ENCODE measurements around the gene PARN. TPM values are rescaled to one million over a fixed set of nuclear protein-coding genes. Genes with fewer than 3 reads are reported as not detected.

Gene PARN
- total RNA-seq, 2 experiments from 2014 or later: 40.7 to 45.8 TPM

DNA sequence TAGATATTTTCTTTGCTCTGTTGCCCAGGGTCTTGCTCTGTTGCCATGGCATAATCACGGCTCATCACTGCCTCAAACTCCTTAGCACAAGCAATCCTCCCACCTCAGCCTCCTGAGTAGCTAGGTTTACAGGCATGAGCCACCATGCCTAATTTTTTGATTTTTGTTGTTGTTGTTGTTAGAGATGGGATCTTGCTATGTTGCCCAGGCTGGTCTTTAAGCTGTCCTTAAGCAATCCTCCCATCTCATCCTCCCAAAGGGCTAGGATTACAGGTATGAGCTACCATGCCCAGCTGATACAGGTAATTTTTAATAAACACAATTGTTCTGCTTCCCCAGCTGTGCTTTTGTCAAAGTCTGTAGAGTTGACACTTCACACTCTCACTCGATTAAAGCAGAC is 159.3 kb downstream of the PARN start:
- no peak overlapping the region for H3K27ac Mint-ChIP-seq
- no peaks in the 10 kb centered on the region for H3K27me3 Mint-ChIP-seq
- H3K4me3 Mint-ChIP-seq: no peak overlapping the region
- no peaks in the 10 kb centered on the region for H3K9me3 Mint-ChIP-seq
- H3K4me1 Mint-ChIP-seq: no peaks in the 10 kb centered on the region
- ATAC-seq (ENCODE audit: low read depth) (no peak), DNase-seq (no peak)
- peaks cover 19% of the 10 kb centered on the region for H3K36me3 Mint-ChIP-seq
- POLR2A ChIA-PET: no interaction called here

DNA sequence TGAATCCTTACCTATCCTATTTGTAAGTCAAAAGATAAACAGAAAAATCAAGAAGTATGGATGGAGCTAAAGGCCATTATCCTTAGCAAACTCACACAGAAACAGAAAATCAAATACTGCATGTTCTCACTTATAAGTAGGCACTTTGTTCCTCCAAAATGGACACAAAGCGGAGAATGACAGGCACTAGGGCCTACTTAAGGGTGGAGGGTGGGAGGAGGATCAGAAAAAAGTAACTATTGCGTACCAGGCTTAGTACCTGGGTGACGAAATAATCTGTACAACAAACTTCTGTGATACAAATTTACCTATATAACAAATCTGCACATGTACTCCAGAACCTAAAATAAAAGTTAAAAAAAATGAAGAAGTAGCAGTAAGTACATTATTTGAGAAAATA is 164.3 kb downstream of the PARN start:
- H3K27me3 Mint-ChIP-seq: no peaks in the 10 kb centered on the region
- peaks cover 5% of the 10 kb centered on the region for H3K4me1 Mint-ChIP-seq
- no peak overlapping the region for H3K4me3 Mint-ChIP-seq
- POLR2A ChIA-PET: no interaction called here
- peaks cover 11% of the 10 kb centered on the region for H3K9me3 Mint-ChIP-seq
- ATAC-seq (ENCODE audit: low read depth) (no peak), DNase-seq (no peak)
- no peak overlapping the region for H3K27ac Mint-ChIP-seq
- H3K36me3 Mint-ChIP-seq: peaks cover 50% of the 10 kb centered on the region

DNA sequence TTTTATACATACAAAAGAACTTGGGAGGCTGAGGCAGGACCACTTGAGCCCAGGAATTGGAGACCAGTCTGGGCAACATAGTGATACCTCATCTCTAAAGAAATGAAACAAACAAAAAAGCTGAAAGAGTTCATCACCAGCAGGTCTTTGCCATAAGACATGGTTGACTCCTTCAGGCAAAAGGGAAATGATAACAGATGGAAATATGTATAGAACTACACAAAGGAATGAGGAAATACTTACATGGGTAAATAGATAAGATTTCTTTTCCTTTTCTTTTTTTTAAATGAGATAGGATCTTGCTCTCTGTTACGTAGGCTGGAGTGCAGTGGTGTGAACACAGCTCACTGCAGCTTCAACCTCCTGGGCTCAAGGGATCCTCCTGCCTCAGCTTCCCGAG is 165.3 kb downstream of the PARN start:
- Mint-ChIP-seq H3K4me1 (peaks cover 6% of the 10 kb centered on the region), H3K4me3 (no peak overlapping the region), H3K9me3 (peaks cover 11% of the 10 kb centered on the region), H3K36me3 (peaks cover 52% of the 10 kb centered on the region), H3K27me3 (no peaks in the 10 kb centered on the region), H3K27ac (no peak overlapping the region)
- ATAC-seq (ENCODE audit: low read depth) (no peak), DNase-seq (no peak)
- POLR2A ChIA-PET: no interaction called here

DNA sequence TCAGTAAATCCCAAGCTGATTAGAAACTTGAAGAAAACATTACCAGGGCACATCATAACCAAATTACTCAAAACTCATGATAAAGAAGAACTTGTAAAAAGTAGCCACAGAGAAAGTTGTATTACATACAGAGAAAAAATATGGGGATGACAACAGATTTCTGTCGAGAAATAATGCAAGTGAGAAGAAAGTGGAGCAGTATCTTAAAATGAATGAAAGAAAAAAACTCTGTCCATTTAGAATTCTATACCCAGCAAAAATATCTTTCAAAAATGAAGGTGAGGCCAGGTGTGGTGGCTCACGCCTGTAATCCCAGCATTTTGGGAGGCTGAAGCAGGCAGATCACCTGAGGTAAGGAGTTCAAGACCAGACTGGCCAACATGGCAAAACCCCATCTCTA is 165.9 kb downstream of the PARN start:
- no peak overlapping the region for H3K27ac Mint-ChIP-seq
- no peak overlapping the region for H3K4me3 Mint-ChIP-seq
- no peak for DNase-seq
- peaks cover 11% of the 10 kb centered on the region for H3K9me3 Mint-ChIP-seq
- H3K36me3 Mint-ChIP-seq: peaks cover 52% of the 10 kb centered on the region
- peaks cover 6% of the 10 kb centered on the region for H3K4me1 Mint-ChIP-seq
- POLR2A ChIA-PET: interaction anchor here (0.6 kb wide), 1 partner anchor 31 kb away, joined by 4 read pairs; no protein-coding TSS in a partner anchor
- no peaks in the 10 kb centered on the region for H3K27me3 Mint-ChIP-seq
- no peak for ATAC-seq (ENCODE audit: low read depth)

DNA sequence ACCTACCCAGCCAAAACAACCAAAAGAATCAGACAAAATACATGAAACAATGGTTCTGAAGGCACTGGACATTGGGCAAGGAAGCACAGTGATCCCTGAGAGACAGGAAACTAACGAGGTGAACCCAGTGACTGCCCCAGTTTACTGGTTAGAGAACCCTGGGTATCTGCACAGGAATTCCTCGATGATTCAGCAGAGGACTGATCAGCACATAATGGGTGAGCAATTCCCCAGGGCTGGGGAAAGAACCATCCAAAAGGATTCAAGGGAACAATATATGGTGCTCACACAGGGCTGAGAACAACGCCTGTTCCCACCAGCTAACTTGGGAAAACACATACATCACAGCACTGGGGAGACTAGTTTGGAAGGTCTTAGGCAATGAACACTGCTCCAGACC is 167.2 kb downstream of the PARN start:
- no peaks in the 10 kb centered on the region for H3K27me3 Mint-ChIP-seq
- H3K4me3 Mint-ChIP-seq: no peak overlapping the region
- ATAC-seq (ENCODE audit: low read depth) (no peak), DNase-seq (no peak)
- H3K4me1 Mint-ChIP-seq: peaks cover 6% of the 10 kb centered on the region
- peaks cover 47% of the 10 kb centered on the region for H3K36me3 Mint-ChIP-seq
- POLR2A ChIA-PET: no interaction called here
- H3K27ac Mint-ChIP-seq: no peak overlapping the region
- peaks cover 11% of the 10 kb centered on the region for H3K9me3 Mint-ChIP-seq

DNA sequence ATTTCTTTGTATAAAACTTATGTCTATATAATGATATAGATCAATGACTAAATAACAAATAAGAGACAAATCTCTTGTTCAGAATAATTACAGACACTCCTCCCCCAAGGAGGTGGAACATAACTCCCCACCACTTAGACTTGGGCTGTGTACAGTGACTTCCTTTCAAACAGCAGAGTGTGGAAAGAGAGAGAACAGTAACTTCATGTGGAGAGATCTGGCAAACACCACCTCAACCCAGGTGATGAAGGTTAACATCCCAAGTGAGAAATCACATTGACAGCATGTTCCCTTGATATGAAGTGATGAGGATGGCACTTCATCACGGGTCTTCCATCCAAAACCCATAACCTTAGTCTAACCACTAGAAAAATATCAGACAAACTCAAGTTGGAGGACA is 169.3 kb downstream of the PARN start:
- POLR2A ChIA-PET: no interaction called here
- H3K27ac Mint-ChIP-seq: no peak overlapping the region

DNA sequence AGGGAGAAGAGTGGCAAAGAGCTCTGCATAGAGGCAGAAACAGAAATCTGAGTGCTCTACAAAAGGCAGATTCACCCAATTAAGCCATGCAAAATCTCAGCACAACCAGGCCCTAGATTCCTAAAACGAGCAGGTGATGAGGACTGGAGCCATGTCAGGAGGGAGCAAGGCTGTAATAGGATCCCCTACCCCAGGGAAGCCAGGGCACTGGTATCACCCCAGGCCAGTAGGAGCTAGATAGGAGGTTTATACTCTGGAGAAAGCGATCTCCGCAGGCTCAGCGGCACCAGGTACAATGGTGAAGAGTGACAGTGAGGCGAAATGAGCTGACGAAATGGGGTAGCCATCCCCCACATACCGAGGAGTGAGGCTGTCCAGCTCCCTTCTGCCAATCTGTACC is 171.5 kb downstream of the PARN start:
- H3K36me3 Mint-ChIP-seq: peaks cover 26% of the 10 kb centered on the region

More for the DNA sequence above, 169.3 kb downstream of the PARN start:
- Mint-ChIP-seq H3K27me3 (no peaks in the 10 kb centered on the region), H3K36me3 (peaks cover 37% of the 10 kb centered on the region), H3K4me3 (no peak overlapping the region), H3K9me3 (peaks cover 11% of the 10 kb centered on the region), H3K4me1 (peaks cover 6% of the 10 kb centered on the region)
- DNase-seq (no peak), ATAC-seq (ENCODE audit: low read depth) (no peak)

DNA sequence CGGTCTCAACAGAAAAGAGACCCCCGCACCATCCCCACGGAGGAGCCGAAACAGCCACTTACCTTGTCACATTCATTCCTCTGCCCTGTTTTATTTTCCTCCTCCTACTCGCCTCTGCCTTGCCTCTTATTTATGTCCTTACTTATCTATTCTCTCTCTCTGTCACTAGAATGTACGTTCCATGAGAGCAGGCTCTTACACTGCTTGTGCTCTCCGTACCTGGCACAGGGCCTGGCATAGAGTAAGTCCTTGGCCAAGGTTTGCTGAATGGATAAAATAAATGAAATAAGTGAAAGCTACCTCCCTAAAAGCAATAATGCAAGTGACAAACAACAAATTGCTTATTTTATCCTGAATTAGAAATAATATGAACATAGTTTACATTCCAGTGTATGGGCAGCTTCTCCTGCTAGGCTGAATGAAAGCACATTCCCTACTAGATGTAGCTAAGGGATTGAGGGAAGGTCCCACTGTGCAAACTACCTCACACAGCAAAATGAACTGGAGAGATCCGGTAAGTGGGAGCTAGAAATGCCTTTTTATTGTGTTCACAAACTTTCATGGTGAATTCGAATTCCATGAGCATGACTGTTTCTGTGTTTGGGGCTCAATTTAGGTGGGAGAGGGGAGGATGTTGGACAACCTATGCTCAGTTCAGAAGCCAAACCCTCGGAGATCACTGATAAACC is 173.1 kb downstream of the PARN start:
- Mint-ChIP-seq H3K9me3 (no peaks in the 10 kb centered on the region), H3K4me3 (no peak overlapping the region), H3K4me1 (peaks cover 6% of the 10 kb centered on the region), H3K27me3 (no peaks in the 10 kb centered on the region), H3K36me3 (peaks cover 14% of the 10 kb centered on the region), H3K27ac (no peak overlapping the region)
- ATAC-seq (ENCODE audit: low read depth) (no peak), DNase-seq (no peak)
- POLR2A ChIA-PET: no interaction called here

More for the DNA sequence above, 171.5 kb downstream of the PARN start:
- Mint-ChIP-seq H3K27me3 (no peaks in the 10 kb centered on the region), H3K4me1 (peaks cover 6% of the 10 kb centered on the region), H3K4me3 (no peak overlapping the region), H3K27ac (no peak overlapping the region), H3K9me3 (peaks cover 7% of the 10 kb centered on the region)
- DNase-seq: no peak
- no peak for ATAC-seq (ENCODE audit: low read depth)
- POLR2A ChIA-PET: no interaction called here

DNA sequence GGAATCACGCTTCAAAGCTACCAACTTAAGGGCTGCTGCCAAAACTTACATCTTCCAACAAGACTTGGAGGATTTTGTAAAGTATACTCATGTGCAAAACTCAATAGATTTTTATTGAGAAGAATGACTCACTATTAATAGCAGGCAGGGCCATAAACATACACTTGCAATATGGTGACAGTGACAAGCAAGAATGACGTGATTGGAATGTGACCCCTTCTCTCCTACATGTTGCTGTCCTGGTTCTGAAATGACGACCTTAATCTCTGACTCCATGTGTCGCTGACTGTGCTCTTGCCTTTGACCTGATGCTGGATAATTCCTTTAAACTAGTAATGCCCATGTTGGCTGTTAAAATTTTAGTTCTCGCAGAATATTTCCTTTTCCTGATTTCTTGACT is 174.5 kb downstream of the PARN start:
- no peaks in the 10 kb centered on the region for H3K4me1 Mint-ChIP-seq
- H3K4me3 Mint-ChIP-seq: no peak overlapping the region
- DNase-seq: no peak
- peaks cover 2% of the 10 kb centered on the region for H3K36me3 Mint-ChIP-seq
- no peaks in the 10 kb centered on the region for H3K9me3 Mint-ChIP-seq
- POLR2A ChIA-PET: no interaction called here
- no peak overlapping the region for H3K27ac Mint-ChIP-seq
- ATAC-seq (ENCODE audit: low read depth): no peak
- no peaks in the 10 kb centered on the region for H3K27me3 Mint-ChIP-seq

DNA sequence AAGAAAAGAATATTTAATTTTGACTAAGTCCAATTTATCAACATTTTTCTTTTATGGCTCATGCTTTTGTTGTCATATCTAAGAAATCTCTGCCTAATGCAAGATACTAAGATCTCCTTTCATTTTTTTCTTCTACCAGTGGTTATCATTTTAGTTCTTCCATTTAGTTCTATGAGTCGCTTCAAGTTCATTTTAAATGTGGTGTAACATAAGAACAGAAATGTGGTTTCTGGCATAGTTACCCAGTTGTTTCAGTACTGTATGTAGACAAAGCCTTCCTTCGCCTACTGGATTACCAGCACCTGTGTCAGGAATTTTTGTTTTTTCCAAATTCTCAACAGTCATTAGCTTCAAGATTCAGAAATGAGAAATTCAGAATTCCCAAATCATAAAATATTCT is 175.7 kb downstream of the PARN start:
- DNase-seq (no peak), ATAC-seq (ENCODE audit: low read depth) (no peak)
- Mint-ChIP-seq H3K9me3 (no peaks in the 10 kb centered on the region), H3K27ac (no peak overlapping the region), H3K4me1 (no peaks in the 10 kb centered on the region), H3K4me3 (no peak overlapping the region), H3K27me3 (no peaks in the 10 kb centered on the region), H3K36me3 (peaks cover 2% of the 10 kb centered on the region)
- POLR2A ChIA-PET: no interaction called here

DNA sequence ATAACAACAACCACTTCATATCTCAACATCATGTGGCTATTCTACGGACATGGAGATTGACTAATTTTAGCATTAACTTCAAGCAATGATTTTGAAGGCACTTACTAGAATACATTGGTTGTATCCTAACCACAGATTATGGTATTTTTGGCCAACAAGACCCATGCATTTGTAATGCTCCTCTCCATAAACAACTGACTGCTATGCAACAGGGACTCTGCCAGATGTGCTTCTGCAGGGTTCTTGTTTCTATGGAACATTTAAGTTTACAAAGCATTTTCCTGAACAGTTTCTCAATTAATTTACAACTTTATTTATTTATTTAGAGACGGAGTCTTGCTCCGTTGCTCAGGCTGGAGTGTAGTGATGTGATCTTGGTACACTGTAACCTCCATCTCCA is 178.0 kb downstream of the PARN start:
- DNase-seq (no peak), ATAC-seq (ENCODE audit: low read depth) (no peak)
- Mint-ChIP-seq H3K9me3 (no peaks in the 10 kb centered on the region), H3K36me3 (peaks cover 2% of the 10 kb centered on the region), H3K4me3 (no peak overlapping the region), H3K27me3 (no peaks in the 10 kb centered on the region), H3K4me1 (peaks cover 2% of the 10 kb centered on the region), H3K27ac (no peak overlapping the region)
- POLR2A ChIA-PET: no interaction called here

DNA sequence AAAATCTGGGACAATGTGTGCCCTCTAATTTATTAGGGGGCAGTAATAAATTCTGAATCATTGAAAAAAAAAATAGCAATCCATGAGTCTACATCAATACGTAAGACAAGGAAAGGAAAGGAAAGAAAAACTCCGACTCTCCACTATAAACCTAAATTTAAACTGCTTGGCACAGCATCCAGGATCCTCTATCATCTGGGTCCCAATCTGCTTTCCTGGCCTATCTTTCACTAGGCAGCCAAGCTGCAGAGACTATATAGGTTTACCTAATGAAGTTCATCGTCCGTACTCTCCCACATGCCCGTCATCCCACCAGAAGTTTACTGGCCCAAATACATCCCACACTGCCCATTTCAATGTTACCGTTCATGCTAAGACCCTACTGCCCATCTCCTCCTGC is 179.2 kb downstream of the PARN start:
- no peaks in the 10 kb centered on the region for H3K9me3 Mint-ChIP-seq
- no peaks in the 10 kb centered on the region for H3K27me3 Mint-ChIP-seq
- ATAC-seq (ENCODE audit: low read depth) (no peak), DNase-seq (no peak)
- H3K4me3 Mint-ChIP-seq: no peak overlapping the region
- peaks cover 2% of the 10 kb centered on the region for H3K36me3 Mint-ChIP-seq
- POLR2A ChIA-PET: no interaction called here
- peaks cover 2% of the 10 kb centered on the region for H3K4me1 Mint-ChIP-seq
- no peak overlapping the region for H3K27ac Mint-ChIP-seq

DNA sequence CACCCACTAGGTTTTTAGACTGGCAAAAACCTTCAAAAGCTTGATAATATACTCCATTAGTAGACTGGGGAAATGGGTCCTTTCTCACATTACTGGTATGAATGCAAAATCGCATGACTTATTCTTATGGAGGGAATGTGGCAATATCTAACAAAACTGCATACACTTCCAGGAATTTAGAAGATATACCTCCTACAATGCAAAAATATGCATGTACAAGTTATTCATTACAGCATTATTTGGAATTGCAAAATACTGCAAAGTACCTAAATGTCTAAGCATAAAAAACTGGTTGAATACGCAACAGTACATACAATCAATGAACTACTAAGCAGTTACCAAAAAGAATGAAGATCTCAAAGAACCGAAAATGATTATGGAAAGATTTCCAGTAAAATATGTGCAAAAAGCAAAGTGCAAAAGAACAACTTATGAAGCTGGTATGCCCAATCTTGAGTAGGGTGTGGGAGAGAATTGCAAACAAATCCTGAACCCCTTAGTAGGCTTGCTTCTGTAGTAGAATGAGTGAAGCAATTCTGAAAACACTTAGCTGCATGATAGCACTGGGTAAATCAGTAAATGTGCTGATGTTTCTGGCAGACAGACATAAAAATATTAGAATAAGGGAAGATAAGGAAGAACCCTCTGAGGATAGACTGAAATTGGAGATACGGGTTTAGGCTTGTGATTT is 180.1 kb downstream of the PARN start:
- Mint-ChIP-seq H3K4me3 (no peak overlapping the region), H3K27me3 (no peaks in the 10 kb centered on the region), H3K36me3 (peaks cover 2% of the 10 kb centered on the region), H3K4me1 (peaks cover 2% of the 10 kb centered on the region), H3K27ac (no peak overlapping the region), H3K9me3 (no peaks in the 10 kb centered on the region)
- no peak for ATAC-seq (ENCODE audit: low read depth)
- POLR2A ChIA-PET: no interaction called here
- no peak for DNase-seq

DNA sequence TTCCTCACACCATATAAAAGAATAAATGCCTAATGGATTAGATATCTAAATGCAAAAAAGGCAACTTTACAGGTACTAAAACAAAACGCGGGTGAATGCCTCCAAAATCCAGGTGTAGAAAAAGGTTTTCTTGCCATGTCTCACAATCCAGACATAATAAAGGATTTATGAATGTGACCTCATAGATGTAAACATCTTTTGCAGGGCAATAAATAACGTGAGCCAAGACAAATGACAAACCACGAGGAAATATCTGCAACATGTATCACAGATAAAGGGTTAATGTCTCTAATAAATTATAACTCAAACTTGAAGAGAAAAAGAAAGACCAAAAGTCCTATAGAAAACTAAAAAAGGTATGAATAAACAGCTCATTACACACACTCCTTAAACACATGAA is 180.7 kb downstream of the PARN start:
- H3K9me3 Mint-ChIP-seq: no peaks in the 10 kb centered on the region
- POLR2A ChIA-PET: no interaction called here
- no peak overlapping the region for H3K27ac Mint-ChIP-seq
- ATAC-seq (ENCODE audit: low read depth) (no peak), DNase-seq (no peak)
- peaks cover 1% of the 10 kb centered on the region for H3K36me3 Mint-ChIP-seq
- H3K4me3 Mint-ChIP-seq: no peak overlapping the region
- H3K27me3 Mint-ChIP-seq: no peaks in the 10 kb centered on the region
- H3K4me1 Mint-ChIP-seq: peaks cover 2% of the 10 kb centered on the region
